ENCODE results near the gene SCN1A.
"Not testable (repeated sequence)": the region's sequence is repeated elsewhere in the genome, so short reads cannot be mapped to it uniquely, and the experiment has no call there.

SCN1A gene

GRCh38 chr2:166127217-166128155 lies at the start of gene SCN1A:
Gene SCN1A (minus strand): TSS chr2:166128020. CDS start chr2:166073621, 54,399 bp downstream.
- peak; percentile 20 for DNase-seq

- no peak for DNase-seq
Observed at GRCh38 chr2:166173263-166173662, 45.4 kb upstream of the SCN1A start.

DNA sequence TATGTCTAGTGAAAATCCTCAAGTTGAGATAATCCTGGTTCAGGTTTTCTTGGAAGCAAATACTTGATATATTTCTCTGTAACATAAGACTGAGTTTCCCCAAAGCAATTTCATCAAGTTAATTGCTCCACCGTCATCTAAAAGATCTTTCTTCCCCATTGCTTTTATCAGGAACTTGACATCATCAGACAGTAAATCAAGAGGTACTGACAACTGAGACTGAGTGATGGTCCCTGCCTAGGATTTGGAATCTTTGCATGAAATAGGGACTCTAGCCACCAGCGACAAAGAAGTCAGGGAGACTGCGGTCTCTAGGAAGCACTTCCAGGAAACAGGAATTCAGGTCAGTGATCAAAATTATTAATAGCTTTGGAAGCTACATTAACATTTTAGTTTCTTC lies 43.4 kb upstream of the SCN1A start:
- no peak for DNase-seq

GRCh38 chr2:166170356-166170755 lies 42.5 kb upstream of the SCN1A start:
- DNase-seq, result no peak

GRCh38 chr2:166167449-166167848 lies 39.6 kb upstream of the SCN1A start:
- no peak for DNase-seq

GRCh38 chr2:166163775-166164174 lies 36.0 kb upstream of the SCN1A start:
- no peak for DNase-seq

DNA sequence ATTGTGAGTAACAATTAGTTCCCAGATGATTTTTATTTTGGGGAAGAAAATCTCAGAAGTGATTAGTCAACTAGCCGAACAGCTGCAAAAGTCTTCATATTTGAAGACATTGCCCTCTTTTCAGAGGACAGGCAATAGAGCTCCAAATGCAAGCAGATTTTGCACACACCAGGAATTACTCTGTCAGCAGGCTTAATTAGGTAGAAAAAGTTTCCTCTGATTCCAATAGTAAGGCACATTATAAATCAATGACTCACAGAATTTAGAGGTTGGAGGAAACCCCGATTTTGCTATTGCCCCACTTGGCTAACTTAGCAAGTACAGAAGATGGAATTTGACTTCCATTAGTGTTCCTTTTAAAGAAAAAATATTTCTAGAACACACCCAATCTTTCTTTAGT lies 30.7 kb upstream of the SCN1A start:
- no peak for DNase-seq

- DNase-seq, result peak; percentile 70
Observed at GRCh38 chr2:166157578-166157977, 29.8 kb upstream of the SCN1A start.

DNA sequence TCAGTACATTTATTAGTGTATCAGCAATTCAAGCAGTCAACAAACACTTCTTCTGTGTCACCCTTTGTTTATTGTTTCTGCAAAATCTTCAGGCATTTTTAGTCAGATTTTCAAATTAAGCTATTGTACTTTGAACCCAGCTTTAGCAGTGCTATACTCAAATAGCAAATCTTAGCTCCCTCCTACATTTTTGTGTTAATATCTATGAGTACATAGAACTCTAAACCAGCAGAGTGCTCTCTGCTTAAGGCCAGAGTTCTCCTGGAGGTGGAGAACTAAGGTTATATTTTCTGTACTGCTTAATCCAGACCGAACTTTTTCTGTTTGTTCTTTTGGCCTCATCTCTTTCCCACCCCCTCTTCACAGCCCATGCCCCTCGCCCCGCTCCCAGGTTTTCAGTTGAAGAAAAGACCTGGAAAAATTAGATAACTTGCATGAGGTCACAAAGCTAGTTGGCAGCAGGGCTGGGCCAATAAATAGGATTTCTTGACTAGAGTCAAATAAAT lies 29.2 kb upstream of the SCN1A start:
- no peak for DNase-seq

- DNase-seq, result no peak
Observed at GRCh38 chr2:166155589-166155988, 27.8 kb upstream of the SCN1A start.

GRCh38 chr2:166154685-166155338 lies 27.0 kb upstream of the SCN1A start:
- no peak for DNase-seq

DNA sequence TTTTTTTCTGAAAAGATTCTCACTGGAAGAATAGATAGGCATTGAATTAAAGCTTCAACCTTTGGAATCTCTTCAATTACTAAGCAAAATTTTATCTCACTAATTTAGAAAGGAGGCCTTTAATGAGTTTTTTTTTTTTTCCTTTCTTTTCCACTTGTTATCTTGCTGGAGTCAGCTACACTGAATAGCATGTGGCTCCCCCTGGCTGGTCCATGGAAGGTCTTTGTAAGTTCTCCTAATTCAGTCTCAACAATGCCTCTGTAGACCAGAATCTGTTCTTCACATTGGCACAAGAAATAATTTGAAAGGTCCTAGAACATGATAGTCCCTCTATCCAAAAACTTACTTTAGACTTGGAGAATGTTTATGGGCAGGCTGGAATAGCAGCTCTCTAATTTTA lies 24.2 kb upstream of the SCN1A start:
- no peak for DNase-seq

DNA sequence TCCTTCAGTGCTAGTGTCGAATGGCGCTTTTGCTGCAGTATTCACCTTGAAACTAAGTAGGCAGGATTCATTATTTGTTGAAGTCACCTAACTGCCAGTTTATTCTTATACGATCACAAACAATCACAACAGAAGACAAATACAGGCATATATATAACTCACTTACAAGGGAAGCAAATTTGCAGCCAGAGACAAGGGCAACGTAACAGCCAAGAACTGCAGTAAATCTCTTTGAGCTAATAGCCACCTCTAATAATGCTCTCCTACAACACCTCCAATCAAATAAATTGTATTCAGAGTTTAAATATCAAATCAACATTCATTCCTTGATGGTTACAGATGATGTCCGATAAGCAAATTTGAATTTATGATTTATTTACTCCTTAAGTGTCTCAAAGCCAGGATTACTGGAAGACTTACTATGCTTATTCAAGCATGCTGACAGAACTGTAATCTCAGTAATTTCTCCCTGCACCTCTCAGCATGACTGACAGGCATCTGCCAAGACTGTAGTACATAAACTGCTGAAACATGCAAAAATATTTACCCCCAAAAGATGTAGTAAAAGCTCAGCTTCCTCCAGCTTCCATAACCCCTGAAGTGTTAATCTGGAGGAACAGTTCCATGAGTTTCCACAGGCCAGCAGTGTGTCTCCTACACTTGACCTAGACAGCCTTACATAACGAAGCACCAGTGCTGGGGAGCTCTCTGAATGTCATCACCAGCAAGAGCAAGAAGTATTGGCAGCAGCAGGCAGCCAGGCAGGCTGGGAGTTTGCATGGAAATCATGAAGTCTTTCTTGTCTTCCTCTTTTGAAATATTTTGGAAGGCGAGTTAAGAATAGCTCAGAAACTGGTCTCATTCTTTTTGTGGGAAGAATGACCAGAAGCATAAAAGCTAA lies 20.9 kb upstream of the SCN1A start:
- DNase-seq, result no peak

DNA sequence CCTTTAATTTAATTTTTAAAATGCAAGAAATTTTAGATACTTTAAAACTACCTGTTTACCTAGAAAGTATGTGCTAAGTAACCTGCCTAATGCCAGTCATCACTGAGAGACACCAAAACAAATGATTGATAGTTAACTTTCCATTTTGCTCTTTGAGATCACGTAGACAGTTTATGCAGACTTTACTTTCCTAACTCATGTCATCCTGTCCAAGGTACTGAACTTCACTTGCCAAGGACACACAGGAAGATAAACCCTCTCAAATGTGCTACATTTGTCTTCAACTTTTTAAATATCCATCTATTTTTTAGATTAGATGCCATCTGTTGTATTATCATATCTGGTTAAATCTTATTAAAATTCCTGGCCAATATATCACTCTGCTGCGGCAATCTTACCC lies 20.1 kb upstream of the SCN1A start:
- DNase-seq, result no peak

DNA sequence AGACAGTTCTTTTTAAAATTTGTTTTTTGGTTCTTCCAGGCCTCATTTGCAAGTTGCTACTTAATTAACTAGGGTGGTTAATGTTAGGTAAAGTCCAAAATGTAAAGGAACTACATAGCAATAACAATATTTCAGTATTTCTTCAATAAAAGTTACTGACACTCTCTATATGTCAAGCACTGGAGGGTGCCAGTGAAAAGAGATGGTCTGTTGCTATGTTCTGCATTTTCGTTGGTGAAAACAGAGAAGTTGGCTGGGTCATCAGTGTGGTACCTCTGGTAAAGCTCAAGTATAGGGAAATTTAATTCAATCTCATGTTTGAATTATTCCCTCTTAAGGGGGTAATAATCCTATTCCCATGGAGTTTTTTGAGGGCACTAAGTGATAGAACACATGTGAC lies 16.3 kb upstream of the SCN1A start:
- no peak for DNase-seq

- DNase-seq, result no peak
Observed at GRCh38 chr2:166140932-166141331, 13.1 kb upstream of the SCN1A start.

- DNase-seq, result no peak
Observed at GRCh38 chr2:166140475-166140874, 12.7 kb upstream of the SCN1A start.

DNA sequence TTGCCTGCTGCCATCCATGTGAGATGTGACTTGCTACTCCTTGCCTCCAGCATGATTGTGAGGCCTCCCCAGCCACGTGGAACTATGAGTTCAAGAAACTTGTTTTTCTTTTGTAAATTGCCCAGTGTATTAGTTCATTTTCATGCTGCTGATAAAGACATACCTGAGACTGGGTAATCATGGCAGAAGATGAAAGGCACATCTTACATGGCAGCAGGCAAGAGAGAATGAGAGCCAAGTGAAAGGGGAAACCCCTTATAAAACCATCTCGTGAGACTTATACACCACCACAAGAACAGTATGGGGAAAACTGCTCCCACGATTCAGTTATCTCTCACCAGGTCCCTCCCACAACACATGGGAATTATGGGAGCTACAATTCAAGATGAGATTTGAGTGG lies 11.7 kb upstream of the SCN1A start:
- DNase-seq, result not testable (repeated sequence)

DNA sequence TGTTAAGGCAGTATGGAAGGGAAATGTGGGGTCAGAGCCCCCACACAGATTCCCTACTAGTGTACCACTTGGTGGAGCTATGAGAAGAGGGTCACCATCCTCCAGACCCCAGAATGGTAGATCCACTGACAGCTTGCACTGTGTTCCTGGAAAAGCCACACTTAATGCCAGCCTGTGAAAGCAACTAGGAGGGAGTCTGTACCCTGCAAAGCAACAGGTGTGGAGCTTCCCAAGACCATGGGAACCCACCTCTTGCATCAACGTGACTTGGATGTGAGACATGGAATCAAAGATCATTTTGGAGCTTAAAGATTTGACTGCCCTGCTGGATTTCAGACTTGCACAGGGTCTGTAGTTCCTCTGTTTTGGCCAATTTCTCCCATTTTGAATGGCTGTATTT lies 10.8 kb upstream of the SCN1A start:
- DNase-seq, result no peak

DNA sequence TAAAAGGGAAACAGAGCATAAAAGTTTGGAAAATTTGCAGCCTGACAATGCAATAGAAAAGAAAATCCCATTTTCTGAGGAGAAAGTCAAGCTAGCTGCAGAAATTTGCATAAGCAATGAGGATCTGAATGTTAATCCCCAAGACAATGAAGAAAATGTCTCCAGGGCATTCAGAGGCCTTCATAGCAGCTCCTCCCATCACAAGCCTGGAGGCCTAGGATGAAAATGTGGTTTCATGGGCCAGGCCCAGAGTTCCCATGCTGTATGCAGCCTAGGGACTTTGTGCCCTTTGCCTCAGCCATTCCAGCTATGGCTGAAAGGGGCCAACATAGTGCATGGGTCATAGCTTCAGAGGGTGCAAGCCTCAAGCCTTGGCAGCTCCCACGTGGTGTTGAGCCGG lies 10.3 kb upstream of the SCN1A start:
- no peak for DNase-seq

GRCh38 chr2:166137331-166137730 lies 9.5 kb upstream of the SCN1A start:
- no peak for DNase-seq

DNA sequence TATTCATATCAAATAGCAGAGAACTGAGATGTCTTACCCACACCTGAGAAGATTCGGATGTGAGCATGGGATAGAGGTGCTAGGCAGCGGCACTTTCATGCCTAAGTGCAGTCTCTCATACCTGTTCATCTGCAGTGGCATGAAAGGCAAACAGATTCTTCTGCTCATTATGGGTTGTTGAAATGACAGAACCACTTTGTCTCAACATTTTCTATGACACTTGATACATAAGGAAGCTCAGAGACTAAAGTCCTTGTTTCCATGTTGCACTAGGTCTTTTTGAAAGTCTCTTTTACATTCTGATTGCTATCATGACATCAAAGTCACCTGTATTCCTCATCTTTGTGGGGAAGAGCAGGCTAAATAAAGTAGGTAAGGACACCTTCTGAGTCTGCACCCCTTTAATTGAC lies 8.0 kb upstream of the SCN1A start:
- no peak for DNase-seq

Data from NCI-H2029 (cell line).